ENCODE data around the gene GPR146.

Gene GPR146

GRCh38 chr7:1080921-1081255, 36.5 kb downstream of the GPR146 start:
- DNase-seq, result no peak

DNA sequence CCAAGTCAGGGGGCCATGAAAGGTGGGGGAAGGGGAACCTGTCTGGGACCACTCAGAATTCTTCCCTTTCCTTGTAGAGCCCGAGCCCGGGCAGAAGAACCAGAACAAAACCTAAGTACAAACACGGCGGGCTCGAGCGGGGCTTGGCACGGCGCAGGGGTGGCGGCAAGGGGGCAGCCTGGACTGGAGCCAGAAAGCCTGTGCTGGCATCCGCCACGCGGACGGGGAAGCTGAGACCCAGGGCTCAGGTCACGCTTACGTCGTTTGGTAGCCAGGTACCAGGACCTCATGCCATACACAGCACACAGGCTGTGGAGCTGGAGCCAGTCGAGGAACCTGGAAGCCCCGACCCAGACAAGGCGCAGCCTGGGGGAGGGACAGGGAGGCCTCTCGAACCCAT, 37.0 kb downstream of the GPR146 start:
- no peak for DNase-seq

GRCh38 chr7:1081931-1082401, 37.6 kb downstream of the GPR146 start:
- no peak for DNase-seq

DNA sequence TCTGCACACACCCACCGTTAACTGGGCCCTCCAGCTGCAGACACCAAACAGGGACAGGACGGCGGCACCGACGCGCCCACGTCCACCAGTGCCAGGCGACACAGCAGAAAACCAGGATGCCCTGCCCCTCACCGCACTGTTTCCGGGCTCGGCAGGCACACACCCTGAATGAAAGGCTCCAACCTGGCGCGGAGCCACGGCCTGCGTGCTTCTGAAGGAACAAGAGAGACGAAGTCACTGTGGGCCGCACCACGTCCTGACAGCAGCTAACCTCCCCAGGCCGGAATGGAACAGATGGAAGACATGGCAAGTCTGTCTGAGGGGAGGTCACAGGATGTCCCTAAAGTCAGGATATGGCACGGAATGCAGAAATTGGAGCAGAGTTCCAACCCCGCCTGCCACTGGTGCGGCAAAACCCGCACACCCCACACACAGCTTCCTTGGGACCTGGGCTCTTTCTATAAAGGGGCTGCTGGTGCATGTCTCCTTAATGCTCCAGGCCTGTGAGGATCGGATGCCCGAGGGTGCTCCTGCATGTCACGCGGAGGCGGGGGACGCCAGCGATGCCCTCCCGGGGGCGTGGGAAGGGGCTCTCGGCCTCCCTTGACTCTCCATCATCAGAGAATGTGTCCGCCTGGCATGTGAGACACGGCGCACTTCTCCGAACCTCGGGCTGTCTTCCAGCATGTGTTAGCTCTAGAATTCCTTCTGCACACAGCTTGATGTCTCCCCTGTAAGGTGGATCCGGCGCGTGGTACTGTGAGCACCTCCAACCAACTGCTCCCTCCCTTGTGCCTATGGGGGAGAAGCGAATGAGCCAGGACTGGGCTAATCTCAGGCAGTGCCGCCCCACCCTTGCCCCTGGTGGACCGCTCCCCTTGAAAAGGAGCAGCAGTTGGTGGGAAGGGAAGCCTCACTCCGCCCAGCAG, 39.6 kb downstream of the GPR146 start:
- DNase-seq, result no peak

- no peak for DNase-seq
Measured at GRCh38 chr7:1085266-1085665, 40.9 kb downstream of the GPR146 start.

DNA sequence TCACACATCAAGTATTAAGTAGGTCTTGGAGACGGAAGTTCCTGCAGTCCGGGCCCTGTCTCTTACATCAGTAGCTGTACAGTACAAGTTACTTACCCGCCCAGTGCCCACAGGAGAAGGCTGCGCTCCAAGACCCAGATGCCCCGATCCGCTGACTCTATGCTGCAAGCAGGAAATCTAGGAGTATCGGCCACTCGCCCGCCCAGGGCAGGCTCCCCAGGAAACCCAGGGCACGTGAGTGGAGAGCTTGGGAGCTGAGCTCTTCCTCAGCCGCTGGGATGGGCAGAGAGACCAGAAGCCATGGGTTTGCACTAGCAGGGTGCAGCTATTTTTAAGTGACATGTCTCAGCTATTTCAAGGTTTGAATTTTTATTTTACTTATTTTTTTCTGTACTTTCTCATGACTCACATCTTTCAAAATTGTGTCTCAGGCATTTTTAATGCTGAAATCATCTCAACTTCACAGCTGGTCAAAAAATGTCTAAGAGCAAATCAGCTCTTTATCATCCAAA, 41.6 kb downstream of the GPR146 start:
- no peak for DNase-seq

DNA sequence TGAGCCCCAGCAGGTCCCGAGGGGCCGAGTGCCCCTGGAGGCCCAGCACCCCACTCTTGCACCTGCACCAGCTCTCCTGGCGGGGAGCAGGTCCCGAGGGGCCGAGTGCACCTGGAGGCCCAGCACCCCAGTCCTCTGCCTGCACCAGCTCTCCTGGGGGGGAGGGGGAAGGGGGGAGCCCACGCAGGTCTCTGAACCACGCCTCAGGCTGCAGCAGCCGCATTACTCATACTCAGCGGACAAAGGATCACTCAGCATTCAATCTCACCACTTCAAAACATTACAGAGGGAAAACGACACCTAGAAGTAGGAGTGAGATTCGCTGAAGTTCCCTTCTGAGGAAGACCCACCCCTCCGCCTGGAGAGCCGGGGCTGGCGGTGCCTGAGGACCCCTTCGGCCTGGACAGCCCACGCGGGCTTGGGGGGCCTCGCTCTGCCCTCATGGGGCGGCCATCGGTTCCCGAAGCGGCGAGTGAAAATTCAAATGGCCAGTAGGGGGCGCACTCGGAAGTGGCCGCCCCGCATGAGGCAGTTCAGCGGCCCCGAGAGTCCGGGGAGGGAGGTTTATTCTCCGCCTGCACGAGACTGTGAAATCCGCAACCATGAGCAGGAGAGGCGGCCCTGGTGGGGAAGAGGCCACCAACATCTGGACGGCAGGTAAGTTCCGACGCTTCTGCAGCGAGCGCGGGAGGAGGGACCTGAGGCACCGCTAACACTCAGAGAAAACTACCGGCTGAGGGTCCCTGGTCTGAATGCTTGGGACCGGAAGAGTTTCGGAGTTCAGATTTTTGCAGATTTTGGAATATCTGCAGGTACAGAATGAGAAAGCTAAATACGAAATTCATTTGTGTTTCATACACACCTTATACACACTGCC, 42.5 kb downstream of the GPR146 start:
- DNase-seq, result peak; percentile 54

DNA sequence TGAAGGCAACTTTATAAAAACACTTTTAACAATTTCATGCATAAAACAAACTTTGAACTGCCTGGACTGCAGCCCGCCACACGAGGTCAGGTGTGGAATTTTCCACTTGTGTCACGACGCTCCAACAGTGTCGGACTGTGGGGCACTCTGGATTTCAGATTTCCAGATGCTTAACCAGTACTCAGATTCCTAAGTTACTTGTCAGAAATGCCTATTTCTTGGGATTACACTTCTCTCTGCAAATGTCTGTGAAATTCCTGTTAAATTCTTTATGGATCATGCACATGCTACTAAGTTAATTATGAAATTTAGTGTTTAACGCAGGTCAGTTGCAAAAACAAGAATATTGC, 43.1 kb downstream of the GPR146 start:
- no peak for DNase-seq

- no peak for DNase-seq
Measured at GRCh38 chr7:1087952-1088920, 43.9 kb downstream of the GPR146 start, which contains the start of gene GPER1. TSS of gene GPER1 (plus strand) at chr7:1088113. CDS start at chr7:1091729, 3,616 bp downstream.

DNA sequence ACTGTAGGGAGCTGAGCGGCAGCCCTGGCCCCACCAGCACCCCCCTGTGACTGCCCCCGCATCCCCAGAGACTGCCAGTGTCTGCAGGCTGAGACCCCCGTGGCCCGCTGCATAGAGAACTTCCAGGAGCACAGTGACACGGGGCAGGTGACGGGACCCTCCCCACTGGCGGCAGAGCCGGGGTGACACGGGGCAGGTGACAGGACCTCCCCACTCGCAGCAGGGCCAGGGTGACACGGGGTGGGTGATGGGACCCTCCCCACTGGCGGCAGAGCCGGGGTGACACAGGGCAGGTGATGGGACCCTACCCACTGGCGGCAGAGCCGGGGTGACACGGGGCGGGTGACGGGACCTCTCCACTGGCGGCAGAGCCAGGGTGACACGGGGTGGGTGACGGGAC, 45.9 kb downstream of the GPR146 start:
- no peak for DNase-seq

DNA sequence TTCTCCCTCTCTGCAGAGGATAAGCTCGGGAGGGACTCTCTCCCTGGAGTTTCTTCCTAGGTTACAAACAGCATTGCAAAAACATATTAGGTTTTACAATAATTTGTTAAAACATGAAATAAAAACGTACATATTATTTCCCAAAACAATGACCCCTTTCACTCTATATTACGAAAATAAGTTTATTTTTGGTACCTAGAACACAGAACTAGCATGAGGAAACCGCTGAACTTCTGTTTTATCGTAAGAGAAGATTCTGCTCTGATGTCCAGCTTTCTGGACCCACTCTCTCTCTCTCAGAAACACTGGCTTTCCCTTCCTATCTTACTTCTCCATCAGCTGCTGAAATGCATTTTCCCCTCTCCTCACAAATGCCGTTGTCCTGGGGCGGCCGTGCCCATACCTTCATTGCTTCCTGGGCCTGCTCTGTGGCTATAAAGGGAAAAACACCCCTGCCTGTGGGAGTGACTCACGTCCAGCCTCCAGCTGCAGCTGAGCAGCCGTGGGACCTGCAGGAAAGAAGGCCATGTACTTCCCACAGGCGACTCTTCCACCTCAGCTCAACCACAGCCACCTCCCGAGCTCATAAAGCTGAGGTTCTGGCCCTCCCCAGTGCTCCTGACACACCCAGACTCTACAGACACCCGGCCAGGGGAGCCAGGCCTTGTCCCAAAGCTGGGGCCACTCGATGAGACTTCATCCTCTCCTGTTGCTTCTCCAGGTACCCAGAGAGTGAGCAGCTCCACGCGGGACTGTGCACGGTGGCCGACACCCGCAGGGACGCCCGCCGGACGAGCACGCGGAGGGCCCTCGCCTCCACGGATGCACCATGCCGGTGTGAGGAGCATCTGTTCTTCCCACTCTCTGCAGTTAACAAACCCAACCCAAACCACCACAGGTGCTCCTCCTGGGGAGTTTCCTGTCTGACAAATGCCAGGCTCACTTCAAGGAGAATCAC, 46.6 kb downstream of the GPR146 start:
- no peak for DNase-seq

DNA sequence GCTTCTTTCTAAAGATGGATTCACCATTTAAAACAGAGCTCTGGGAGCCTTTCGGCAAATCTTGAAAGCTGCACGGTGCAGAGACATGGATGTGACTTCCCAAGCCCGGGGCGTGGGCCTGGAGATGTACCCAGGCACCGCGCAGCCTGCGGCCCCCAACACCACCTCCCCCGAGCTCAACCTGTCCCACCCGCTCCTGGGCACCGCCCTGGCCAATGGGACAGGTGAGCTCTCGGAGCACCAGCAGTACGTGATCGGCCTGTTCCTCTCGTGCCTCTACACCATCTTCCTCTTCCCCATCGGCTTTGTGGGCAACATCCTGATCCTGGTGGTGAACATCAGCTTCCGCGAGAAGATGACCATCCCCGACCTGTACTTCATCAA, 47.3 kb downstream of the GPR146 start:
- no peak for DNase-seq

- DNase-seq, result no peak
Measured at GRCh38 chr7:1092161-1092632, 47.9 kb downstream of the GPR146 start.

GRCh38 chr7:1092806-1093501, 48.6 kb downstream of the GPR146 start:
- DNase-seq, result no peak

DNA sequence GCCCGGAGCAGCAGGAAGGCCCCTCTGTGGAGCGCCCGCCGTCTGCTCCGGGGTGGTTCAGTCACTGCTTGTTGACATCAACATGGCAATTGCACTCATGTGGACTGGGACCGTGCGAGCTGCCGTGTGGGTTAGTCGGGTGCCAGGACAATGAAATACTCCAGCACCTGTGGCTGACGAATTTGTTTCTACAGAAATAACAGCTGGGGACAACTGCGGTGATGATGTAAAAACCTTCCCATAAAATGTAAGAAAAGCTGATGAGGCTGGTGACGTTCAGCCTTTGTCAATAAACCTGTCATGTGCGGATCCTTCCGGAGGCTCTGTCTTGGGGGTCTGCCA, 49.1 kb downstream of the GPR146 start:
- no peak for DNase-seq

DNA sequence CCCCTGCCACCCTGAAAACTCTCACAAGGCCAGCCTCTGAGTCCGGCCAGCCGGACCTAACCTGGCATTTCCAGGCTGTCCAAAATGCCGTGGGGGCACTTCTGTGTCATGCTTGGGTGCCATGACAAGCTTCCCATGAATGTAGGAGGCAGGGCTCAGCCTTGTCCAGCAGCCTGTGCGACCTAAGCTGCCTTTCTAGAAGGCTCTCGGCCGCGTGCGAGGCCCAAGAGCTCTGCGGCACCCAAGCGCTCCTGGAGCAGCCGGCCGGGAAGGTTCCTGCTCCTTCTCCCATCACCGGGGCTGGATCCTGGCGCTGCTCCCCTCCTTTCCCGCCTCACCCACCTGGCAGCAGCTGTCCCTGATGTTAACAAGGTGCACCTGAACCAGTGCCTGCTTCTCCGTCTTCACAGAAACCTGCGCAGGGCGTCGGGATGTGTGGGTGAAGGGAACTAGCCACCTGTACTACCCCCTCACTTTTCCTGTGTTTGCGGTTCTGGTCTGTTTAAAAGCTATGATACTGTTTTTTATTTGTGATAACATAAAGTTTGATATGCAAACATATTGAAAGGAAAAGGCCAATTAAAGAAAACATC, 49.7 kb downstream of the GPR146 start:
- DNase-seq, result no peak

DNA sequence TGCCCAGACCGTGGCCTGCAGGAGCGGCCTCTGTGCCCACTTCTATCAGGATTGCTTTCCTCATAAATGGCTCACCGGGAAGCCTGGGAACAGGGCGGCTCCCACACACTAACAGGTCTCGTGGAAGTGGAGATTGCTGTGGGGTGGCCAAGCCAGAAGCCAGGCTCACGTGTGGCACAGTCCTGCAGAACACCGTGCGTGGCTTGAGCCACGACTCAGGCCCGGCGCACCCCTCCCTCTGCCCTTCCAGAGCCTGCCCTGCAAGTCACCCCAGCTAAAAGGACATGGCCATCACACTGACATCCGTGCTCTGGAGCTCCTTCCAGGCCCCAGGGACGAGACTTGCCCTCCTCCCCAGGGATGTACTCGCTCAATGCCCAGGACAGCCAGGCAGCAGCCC, 50.5 kb downstream of the GPR146 start:
- DNase-seq, result no peak

- no peak for DNase-seq
Measured at GRCh38 chr7:1095621-1096155, 51.3 kb downstream of the GPR146 start.

DNA sequence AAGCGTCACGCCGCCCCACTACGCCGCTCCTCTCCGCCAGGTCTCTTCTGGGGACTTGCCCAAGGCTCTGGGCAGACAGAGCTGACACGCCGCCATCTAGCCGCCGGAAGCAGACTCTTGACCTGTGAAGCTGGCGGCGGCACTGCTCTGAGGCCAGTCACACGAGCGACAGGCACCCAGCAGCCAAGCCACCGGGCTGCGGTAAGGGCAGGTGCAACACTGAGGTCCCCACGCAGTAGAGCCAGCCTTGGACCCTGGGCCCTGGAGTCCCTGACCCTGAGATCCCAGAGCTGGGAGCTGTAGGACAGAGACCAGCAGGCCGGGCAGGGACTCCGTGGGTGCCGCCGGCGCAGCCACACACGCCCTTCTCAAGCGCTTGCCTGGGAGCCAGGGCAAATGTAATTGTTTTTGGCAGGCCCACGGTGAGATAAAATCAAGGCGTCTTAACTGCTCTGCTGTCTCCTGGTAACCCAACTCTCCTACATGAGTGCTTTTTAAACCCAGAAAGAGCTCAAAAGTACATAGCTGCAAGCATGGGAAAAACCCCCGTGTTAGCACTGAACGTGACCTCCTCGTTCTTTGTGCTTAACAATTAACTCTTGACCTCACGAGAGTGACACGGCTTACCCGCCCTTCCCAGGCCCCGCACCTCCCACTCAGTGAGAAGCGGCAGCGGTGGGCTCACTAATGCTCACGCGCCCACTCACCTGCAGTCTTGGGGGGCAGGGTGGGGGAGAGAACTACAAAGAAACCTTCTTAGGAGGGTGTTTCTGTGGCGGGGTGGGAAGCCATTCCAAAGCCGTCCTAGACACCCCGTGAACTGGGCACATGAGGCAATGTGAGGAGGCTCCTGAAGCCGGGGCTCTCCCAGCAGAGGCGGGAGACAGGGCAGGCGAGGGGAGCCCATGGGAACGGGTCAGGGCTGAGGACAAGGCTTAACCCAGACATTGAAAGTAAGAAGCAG, 52.1 kb downstream of the GPR146 start:
- no peak for DNase-seq

Measured in activated T-cell treated with anti-CD3 and anti-CD28 coated beads for 4 hours (primary cell).